ENCODE measurements around the gene DHRSX. TPM values are rescaled to one million over a fixed set of nuclear protein-coding genes. Genes with fewer than 3 reads are reported as not detected.
"Not testable (repeated sequence)": the region's sequence is repeated elsewhere in the genome, so short reads cannot be mapped to it uniquely, and the experiment has no call there.

DHRSX gene
- total and polyA plus RNA-seq, 9 of the 15 experiments (the other 6 are each of a cell fraction or from before 2014, with no cell fraction given) = 0.59 to 11.0 (median 6.2) TPM

- Histone ChIP-seq H4K20me1 (replicated peaks; ENCODE audit: control insufficient read depth, insufficient read depth, low read length) (no peaks in the 10 kb centered on the region), H3K9ac (ENCODE audit: insufficient read depth in 1 of 2, low read depth in 2 of 2, low read length in 2 of 2) (no peak overlapping the region), H3K4me1 (replicated peaks in 1 of 2; ENCODE audit: control insufficient read depth in 2 of 2, insufficient read depth in 2 of 2, low read length in 2 of 2) (peaks cover 0 to 3% of the 10 kb centered on the region in 2 experiments; a peak in 1 of 5 replicates), H3K27ac (ENCODE audit: extremely low read depth, low read depth, low read length) (no peak overlapping the region), H2AFZ (ENCODE audit: low read depth, low read length) (no peak overlapping the region), H3K36me3 (ENCODE audit: control insufficient read depth, insufficient read depth, low read length) (peaks cover 14% of the 10 kb centered on the region; the same call in 1 of the 3 replicates), H3K27me3 (ENCODE audit: control insufficient read depth in 2 of 2, insufficient read depth in 2 of 2, low read length in 2 of 2) (no peaks in the 10 kb centered on the region), H3K9me1 (ENCODE audit: control insufficient read depth, insufficient read depth, low read length) (no peaks in the 10 kb centered on the region), H3K79me2 (ENCODE audit: control insufficient read depth, insufficient read depth, low read length) (peaks cover 9% of the 10 kb centered on the region; the same call in 2 of the 3 replicates), H3K4me2 (ENCODE audit: insufficient read depth, low read length) (no peak overlapping the region), H3K9me3 (replicated peaks; ENCODE audit: control insufficient read depth, insufficient read depth, low read depth, low read length) (no peaks in the 10 kb centered on the region), H3K4me3 (no peak overlapping the region)
- WGBS (ENCODE audit: insufficient coverage, low coverage, missing lambda C conversion rate) = 83% methylated on average over 13 of the region's 16 CpGs
- in situ Hi-C loops (cut with MboI) = no loop called here
- no peak for TF ChIP-seq ZNF140 (CRISPR knock-in tag; IDR thresholded peaks at IDR 0.05)
- no peak for TF ChIP-seq ZNF830 (CRISPR knock-in tag; IDR thresholded peaks at IDR 0.05)
- no peak for TF ChIP-seq MAFF (IDR thresholded peaks at IDR 0.05; ENCODE audit: low read length)
- TF ChIP-seq ZNF561 (CRISPR knock-in tag; conservative IDR thresholded peaks at IDR 0.05) = no peak
- TF ChIP-seq ID3 (CRISPR knock-in tag; IDR thresholded peaks at IDR 0.05) = no peak
- TF ChIP-seq ID3 (tag; IDR thresholded peaks at IDR 0.05) = no peak
- TF ChIP-seq DACH1 (IDR thresholded peaks at IDR 0.05; ENCODE audit: partially characterized antibody) = no peak
- TF ChIP-seq ZNF224 (CRISPR knock-in tag; IDR thresholded peaks at IDR 0.05) = no peak
- no peak for TF ChIP-seq DLX4 (CRISPR knock-in tag; IDR thresholded peaks at IDR 0.05)
- no peak for TF ChIP-seq GABPB1 (CRISPR knock-in tag; IDR thresholded peaks at IDR 0.05)
- TF ChIP-seq FOXJ3 (CRISPR knock-in tag; IDR thresholded peaks at IDR 0.05) = no peak
- no peak for FAIRE-seq
- no TSS peak for BruUV-seq (replicated peaks)
- DNase-seq (ENCODE audit: extremely low read depth in 1 of 4, low spot score in 3 of 4) = no peak
- ChIA-PET CTCF (ENCODE audit: low intra/inter-chr PET ratio) (no interaction called here), POLR2A (no interaction called here)
- no peak for ATAC-seq
- intact Hi-C loops (cut with micrococcal nuclease) = no loop called here
Measured at GRCh38 chrX:2483398-2484060, 17.2 kb downstream of the DHRSX start.

- DNase-seq (ENCODE audit: extremely low read depth in 1 of 4, low spot score in 3 of 4); H3K9me3 ChIP-seq (replicated peaks; ENCODE audit: control insufficient read depth, insufficient read depth, low read depth, low read length); intact Hi-C loops (cut with micrococcal nuclease); H3K4me3 ChIP-seq; in situ Hi-C loops (cut with MboI); POLR2A ChIA-PET; BruUV-seq (replicated peaks); CTCF ChIA-PET (ENCODE audit: low intra/inter-chr PET ratio); ATAC-seq; H3K9me1 ChIP-seq (ENCODE audit: control insufficient read depth, insufficient read depth, low read length); H3K9ac ChIP-seq (ENCODE audit: insufficient read depth in 1 of 2, low read depth in 2 of 2, low read length in 2 of 2); H3K27ac ChIP-seq (ENCODE audit: extremely low read depth, low read depth, low read length); H4K20me1 ChIP-seq (replicated peaks; ENCODE audit: control insufficient read depth, insufficient read depth, low read length); H3K4me2 ChIP-seq (ENCODE audit: insufficient read depth, low read length); H3K27me3 ChIP-seq (ENCODE audit: control insufficient read depth in 2 of 2, insufficient read depth in 2 of 2, low read length in 2 of 2); FAIRE-seq; H2AFZ ChIP-seq (ENCODE audit: low read depth, low read length); H3K4me1 ChIP-seq (replicated peaks in 1 of 2; ENCODE audit: control insufficient read depth in 2 of 2, insufficient read depth in 2 of 2, low read length in 2 of 2); H3K36me3 ChIP-seq (ENCODE audit: control insufficient read depth, insufficient read depth, low read length): not testable (repeated sequence)
- peaks cover 11% of the 10 kb centered on the region for H3K79me2 ChIP-seq (ENCODE audit: control insufficient read depth, insufficient read depth, low read length)
- WGBS (ENCODE audit: insufficient coverage, low coverage, missing lambda C conversion rate) = 73% methylated on average over 9 of the region's 12 CpGs
Measured at GRCh38 chrX:2481597-2481996, 19.2 kb downstream of the DHRSX start.
